Activated CD8-positive, alpha-beta memory T cell treated with anti-CD3 and anti-CD28 coated beads for 1 hour (primary cell): ENCODE results near the gene DMGDH.

Experiments
- DNase-seq, 2 donors: peaks; one replicate each; pipeline ENCODE4 v3.0.0-alpha.2; 2020; ENCODE audit warnings: low read depth in 1 of 2; ENCODE audit errors: extremely low read depth in 1 of 2

Gene DMGDH

GRCh38 chr5:79074641-79075040, 5.2 kb upstream of the DMGDH start:
- DNase-seq: no peak

GRCh38 chr5:79070350-79070667, 835 bp upstream of the DMGDH start:
- no peak for DNase-seq

- no peak for DNase-seq
Observed at GRCh38 chr5:79062436-79062835, 7.0 kb downstream of the DMGDH start.

GRCh38 chr5:79059674-79060073, 9.8 kb downstream of the DMGDH start:
- no peak for DNase-seq

GRCh38 chr5:79056847-79057246, 12.6 kb downstream of the DMGDH start:
- no peak for DNase-seq

- no peak for DNase-seq
Observed at GRCh38 chr5:79055017-79055416, 14.5 kb downstream of the DMGDH start.

- no peak for DNase-seq
Observed at GRCh38 chr5:79053321-79053720, 16.2 kb downstream of the DMGDH start.

- no peak for DNase-seq
Observed at GRCh38 chr5:79050498-79050897, 19.0 kb downstream of the DMGDH start.

GRCh38 chr5:79048437-79048836, 21.0 kb downstream of the DMGDH start:
- no peak for DNase-seq

GRCh38 chr5:79047199-79047598, 22.3 kb downstream of the DMGDH start:
- DNase-seq: no peak

- no peak for DNase-seq
Observed at GRCh38 chr5:79042188-79042587, 27.3 kb downstream of the DMGDH start.

GRCh38 chr5:79036769-79037168, 32.7 kb downstream of the DMGDH start:
- DNase-seq: no peak

GRCh38 chr5:79035237-79035636, 34.2 kb downstream of the DMGDH start:
- no peak for DNase-seq

GRCh38 chr5:79032782-79033181, 36.7 kb downstream of the DMGDH start:
- no peak for DNase-seq

- no peak for DNase-seq
Observed at GRCh38 chr5:79032031-79032695, 37.3 kb downstream of the DMGDH start.

- DNase-seq: no peak
Observed at GRCh38 chr5:79031485-79031867, 38.0 kb downstream of the DMGDH start.

GRCh38 chr5:79030663-79031484, 38.6 kb downstream of the DMGDH start:
- no peak for DNase-seq

- DNase-seq: peak in 1 of 2 donors; percentile 39
Observed at GRCh38 chr5:79025054-79025472, 44.4 kb downstream of the DMGDH start.

- DNase-seq: no peak
Observed at GRCh38 chr5:79023947-79024346, 45.5 kb downstream of the DMGDH start.

GRCh38 chr5:79023348-79023747, 46.1 kb downstream of the DMGDH start:
- DNase-seq: no peak

GRCh38 chr5:79022771-79023170, 46.7 kb downstream of the DMGDH start:
- no peak for DNase-seq

GRCh38 chr5:79021753-79022152, 47.7 kb downstream of the DMGDH start:
- DNase-seq: no peak
